Ovary (tissue), 3 donors: ENCODE data around the gene PKP1.

Source experiments
- POLR2A ChIP-seq: fragments of 450-650 bp; IDR thresholded peaks from one replicate; pipeline ENCODE4 v1.6.1; 2017; ENCODE audit warnings: antibody characterized with exemption, mild to moderate bottlenecking, moderate library complexity
- TF ChIP-seq, protein P1 (sequence below), 3 donors: fragments of 450-650 bp in 2 of 3; fragments of 200-600 bp in 1 of 3; IDR thresholded peaks; one replicate each; pipeline versions ENCODE4 v1.5.1 to v1.8.0; 2016 to 2022; ENCODE audit warnings: antibody characterized with exemption in 3 of 3, mild to moderate bottlenecking in 1 of 3
- donor health status: DM: no; HTN: no; CAD: no.

DNA sequence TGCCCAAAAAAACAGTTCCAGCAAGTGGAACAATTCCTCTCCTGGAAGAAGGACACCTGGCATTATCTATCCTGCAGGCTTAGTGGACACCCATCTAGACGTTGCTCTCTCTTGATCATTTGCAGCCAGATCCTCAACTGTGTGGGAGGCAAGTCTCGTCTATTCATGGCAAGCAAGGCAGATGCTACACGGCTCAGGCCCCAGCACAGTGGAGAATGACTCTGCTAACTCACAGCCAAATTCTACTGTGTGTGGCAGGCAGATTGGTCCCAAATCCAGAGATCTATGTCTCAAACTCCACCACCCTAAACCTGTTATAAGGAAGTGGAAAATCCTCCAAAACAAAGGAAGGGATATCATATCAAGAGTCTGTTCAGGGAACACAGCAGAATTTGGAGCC, 87.2 kb downstream of the PKP1 start:
- TF ChIP-seq, protein P1, sequence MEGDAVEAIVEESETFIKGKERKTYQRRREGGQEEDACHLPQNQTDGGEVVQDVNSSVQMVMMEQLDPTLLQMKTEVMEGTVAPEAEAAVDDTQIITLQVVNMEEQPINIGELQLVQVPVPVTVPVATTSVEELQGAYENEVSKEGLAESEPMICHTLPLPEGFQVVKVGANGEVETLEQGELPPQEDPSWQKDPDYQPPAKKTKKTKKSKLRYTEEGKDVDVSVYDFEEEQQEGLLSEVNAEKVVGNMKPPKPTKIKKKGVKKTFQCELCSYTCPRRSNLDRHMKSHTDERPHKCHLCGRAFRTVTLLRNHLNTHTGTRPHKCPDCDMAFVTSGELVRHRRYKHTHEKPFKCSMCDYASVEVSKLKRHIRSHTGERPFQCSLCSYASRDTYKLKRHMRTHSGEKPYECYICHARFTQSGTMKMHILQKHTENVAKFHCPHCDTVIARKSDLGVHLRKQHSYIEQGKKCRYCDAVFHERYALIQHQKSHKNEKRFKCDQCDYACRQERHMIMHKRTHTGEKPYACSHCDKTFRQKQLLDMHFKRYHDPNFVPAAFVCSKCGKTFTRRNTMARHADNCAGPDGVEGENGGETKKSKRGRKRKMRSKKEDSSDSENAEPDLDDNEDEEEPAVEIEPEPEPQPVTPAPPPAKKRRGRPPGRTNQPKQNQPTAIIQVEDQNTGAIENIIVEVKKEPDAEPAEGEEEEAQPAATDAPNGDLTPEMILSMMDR (IDR thresholded peaks at IDR 0.05), result no peak
- TF ChIP-seq POLR2A, result no peak
